GM12878 (cell line): ENCODE data around the gene IL17A. TPM values are rescaled to one million over a fixed set of nuclear protein-coding genes. Genes with fewer than 3 reads are reported as not detected.

Experiments used
- CBFB ChIP-seq: IDR thresholded peaks from 2 replicates; pipeline ENCODE4 v1.6.1; 2016; ENCODE audit warnings: antibody characterized with exemption, low read depth
- CREM ChIP-seq: IDR thresholded peaks from 2 replicates; pipeline ENCODE4 v1.6.1; 2014; ENCODE audit warnings: antibody characterized with exemption, low read depth
- DPF2 ChIP-seq: fragments of 450-650 bp; IDR thresholded peaks from 2 replicates; pipeline ENCODE4 v1.6.1; 2017; ENCODE audit warnings: mild to moderate bottlenecking
- EP300 ChIP-seq, 2 experiments: fragments of 150-350 bp in 1 of 2; IDR thresholded peaks; 2 replicates each; pipeline ENCODE4 v1.6.1; 2011 to 2012; ENCODE audit warnings: low read depth in 2 of 2, low read length in 2 of 2, borderline replicate concordance in 1 of 2, improper control_type of control experiment in 1 of 2, inconsistent platforms in 1 of 2; ENCODE audit not compliant: control insufficient read depth in 1 of 2
- HDAC2 ChIP-seq: fragments of 200-600 bp; sonication (generic); IDR thresholded peaks from 2 replicates; pipeline ENCODE4 v1.6.1; 2017
- IKZF1 ChIP-seq: fragments of 450-650 bp; conservative IDR thresholded peaks from 2 replicates; pipeline ENCODE4 v1.6.1; 2017; ENCODE audit warnings: antibody characterized with exemption, mild to moderate bottlenecking
- IRF4 ChIP-seq: IDR thresholded peaks from 2 replicates; pipeline ENCODE4 v1.6.1; 2011; ENCODE audit warnings: low read depth, low read length
- JUNB ChIP-seq: IDR thresholded peaks from 2 replicates; pipeline ENCODE4 v1.6.1; 2016; ENCODE audit warnings: antibody characterized with exemption, mild to moderate bottlenecking
- MEF2B ChIP-seq: fragments of 450-650 bp; IDR thresholded peaks from 2 replicates; pipeline ENCODE4 v1.6.1; 2018; ENCODE audit warnings: mild to moderate bottlenecking, moderate library complexity; ENCODE audit not compliant: partially characterized antibody, poor library complexity, severe bottlenecking
- MTA2 ChIP-seq: fragments of 450-650 bp; IDR thresholded peaks from 2 replicates; pipeline ENCODE4 v1.6.1; 2016; ENCODE audit warnings: low read depth, mild to moderate bottlenecking, moderate library complexity
- NFIC ChIP-seq: IDR thresholded peaks from 2 replicates; pipeline ENCODE4 v1.6.1; 2012; ENCODE audit warnings: low read depth, mild to moderate bottlenecking, inconsistent platforms, low read length, moderate library complexity
- NFYA ChIP-seq: IDR thresholded peaks from 2 replicates; pipeline ENCODE4 v1.6.1; 2011; ENCODE audit warnings: low read depth, mild to moderate bottlenecking, low read length, improper control_type of control experiment, borderline replicate concordance
- RELA ChIP-seq: fragments of 450-650 bp; IDR thresholded peaks from 2 replicates; pipeline ENCODE4 v1.8.0; 2014; ENCODE audit warnings: borderline replicate concordance; ENCODE audit not compliant: partially characterized antibody
- SMC3 ChIP-seq: IDR thresholded peaks from 2 replicates; pipeline ENCODE4 v1.6.1; 2011; ENCODE audit warnings: low read length, improper control_type of control experiment, borderline replicate concordance
- STAT1 ChIP-seq: fragments of 450-650 bp; conservative IDR thresholded peaks from 2 replicates; pipeline ENCODE4 v1.6.1; 2014; ENCODE audit warnings: antibody characterized with exemption, mild to moderate bottlenecking
- SUPT20H ChIP-seq: IDR thresholded peaks from 2 replicates; pipeline ENCODE4 v1.6.1; 2011; ENCODE audit warnings: low read depth, mild to moderate bottlenecking, low read length, moderate library complexity, borderline replicate concordance; ENCODE audit not compliant: control insufficient read depth
- ZSCAN29 ChIP-seq: fragments of 450-650 bp; IDR thresholded peaks from 2 replicates; pipeline ENCODE4 v1.6.1; 2017; ENCODE audit warnings: mild to moderate bottlenecking, moderate library complexity
- polyA plus RNA-seq, 11 experiments: library from polyadenylated mRNA; depleted of rRNA in 4 of 11; unstranded in 6 of 11; stranded (reverse) in 5 of 11; fragments of >200 nt; fragmentation: Nextera tagmentation in 4 of 11; fragmentation: Illumina TruSeq in 1 of 11; extraction: Ambion mirVana in 4 of 11; extraction: Trizol in 1 of 11; gene quantifications; 1 replicate in 1 of 11; 2 replicates in 10 of 11; pipeline versions ENCODE4 v1.2.1 to v1.2.3, GENCODE V29; 2011 to 2016; ENCODE audit warnings: inconsistent platforms in 2 of 11, missing spikeins in 2 of 11, low read depth in 1 of 11
- total RNA-seq, 4 experiments: library from RNA; depleted of rRNA in 3 of 4; stranded (reverse); fragments of >200 nt in 3 of 4; fragmentation: Illumina TruSeq in 1 of 4; extraction: Trizol in 1 of 4; gene quantifications; 2 replicates each; pipeline versions ENCODE4 v1.2.1 to v1.2.3, GENCODE V29; 2013 to 2021
- TF ChIP-seq, protein P1 (sequence below): fragments of 450-650 bp; formaldehyde crosslinking; IDR thresholded peaks from 2 replicates; pipeline ENCODE4 v1.4.0; 2022; ENCODE audit warnings: mild to moderate bottlenecking, moderate library complexity
- TF ChIP-seq, protein P2 (sequence below): IDR thresholded peaks from 2 replicates; pipeline ENCODE4 v1.6.1; 2012; ENCODE audit warnings: low read length, inconsistent platforms

The IL17A gene
- total and polyA plus RNA-seq, 10 of the 15 experiments (the other 5 are each of a cell fraction or from before 2014, with no cell fraction given): not detected

DNA sequence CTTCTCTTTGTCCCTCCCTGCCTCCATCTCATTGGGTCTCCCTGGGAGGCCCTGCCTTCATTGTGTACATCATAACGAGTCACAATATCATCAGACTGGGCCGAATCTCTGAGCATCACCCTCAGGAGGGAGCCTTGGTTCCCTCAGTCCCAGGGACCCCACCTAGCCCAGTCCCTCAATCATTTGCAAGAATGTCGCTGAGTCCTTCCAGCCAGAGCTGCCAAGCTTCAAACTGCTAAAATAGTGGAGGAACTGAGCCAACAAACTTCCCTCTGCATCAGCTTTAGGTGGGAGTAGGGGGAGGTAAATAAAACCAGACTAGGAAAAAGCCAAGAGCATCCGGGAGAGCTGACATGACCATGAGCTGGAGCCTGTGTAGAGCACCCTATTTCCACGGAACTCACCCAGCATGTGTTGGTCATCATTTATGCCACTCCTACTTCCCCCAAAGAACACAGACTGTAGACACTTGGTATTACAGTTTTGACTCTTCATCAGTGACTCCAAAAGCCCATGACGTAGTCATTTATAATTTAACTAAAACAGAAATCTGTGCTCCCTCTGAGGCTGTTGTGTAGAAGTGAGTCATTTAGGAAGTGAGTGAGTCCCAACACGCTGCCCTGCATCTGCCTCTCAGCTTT lies 28.8 kb upstream of the IL17A start (continued):
- TF ChIP-seq IRF4 (peak; percentile 86), SMC3 (no peak), RELA (no peak), ZSCAN29 (no peak), CREM (0 out of 2 replicates have a peak, but pooled peaks have one; percentile 46), SUPT20H (no peak), DPF2 (no peak), HDAC2 (no peak), STAT1 (no peak), CBFB (no peak), NFYA (no peak), JUNB (peak; percentile 94), MEF2B (no peak), MTA2 (no peak), IKZF1 (0 out of 2 replicates have a peak, but pooled peaks have one; percentile 31), EP300 (IDR thresholded peaks at IDR 0.05; ENCODE audit: borderline replicate concordance in 1 of 2, control insufficient read depth in 1 of 2, low read depth in 2 of 2, low read length in 2 of 2) (0 out of 4 replicates have a peak, but pooled peaks of 1 of the 2 experiments have one; percentile 23), NFIC (peak; percentile 26; the same call in 1 of the 2 replicates)
- TF ChIP-seq, protein P1, sequence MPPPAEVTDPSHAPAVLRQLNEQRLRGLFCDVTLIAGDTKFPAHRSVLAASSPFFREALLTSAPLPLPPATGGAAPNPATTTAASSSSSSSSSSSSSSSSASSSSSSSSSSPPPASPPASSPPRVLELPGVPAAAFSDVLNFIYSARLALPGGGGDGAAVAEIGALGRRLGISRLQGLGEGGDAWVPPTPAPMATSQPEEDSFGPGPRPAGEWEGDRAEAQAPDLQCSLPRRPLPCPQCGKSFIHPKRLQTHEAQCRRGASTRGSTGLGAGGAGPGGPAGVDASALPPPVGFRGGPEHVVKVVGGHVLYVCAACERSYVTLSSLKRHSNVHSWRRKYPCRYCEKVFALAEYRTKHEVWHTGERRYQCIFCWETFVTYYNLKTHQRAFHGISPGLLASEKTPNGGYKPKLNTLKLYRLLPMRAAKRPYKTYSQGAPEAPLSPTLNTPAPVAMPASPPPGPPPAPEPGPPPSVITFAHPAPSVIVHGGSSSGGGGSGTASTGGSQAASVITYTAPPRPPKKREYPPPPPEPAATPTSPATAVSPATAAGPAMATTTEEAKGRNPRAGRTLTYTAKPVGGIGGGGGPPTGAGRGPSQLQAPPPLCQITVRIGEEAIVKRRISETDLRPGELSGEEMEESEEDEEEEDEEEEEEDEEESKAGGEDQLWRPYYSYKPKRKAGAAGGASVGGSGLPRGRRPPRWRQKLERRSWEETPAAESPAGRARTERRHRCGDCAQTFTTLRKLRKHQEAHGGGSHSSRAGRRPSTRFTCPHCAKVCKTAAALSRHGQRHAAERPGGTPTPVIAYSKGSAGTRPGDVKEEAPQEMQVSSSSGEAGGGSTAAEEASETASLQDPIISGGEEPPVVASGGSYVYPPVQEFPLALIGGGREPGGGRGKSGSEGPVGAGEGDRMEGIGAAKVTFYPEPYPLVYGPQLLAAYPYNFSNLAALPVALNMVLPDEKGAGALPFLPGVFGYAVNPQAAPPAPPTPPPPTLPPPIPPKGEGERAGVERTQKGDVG (CRISPR knock-in tag): no peak
- TF ChIP-seq, protein P2, sequence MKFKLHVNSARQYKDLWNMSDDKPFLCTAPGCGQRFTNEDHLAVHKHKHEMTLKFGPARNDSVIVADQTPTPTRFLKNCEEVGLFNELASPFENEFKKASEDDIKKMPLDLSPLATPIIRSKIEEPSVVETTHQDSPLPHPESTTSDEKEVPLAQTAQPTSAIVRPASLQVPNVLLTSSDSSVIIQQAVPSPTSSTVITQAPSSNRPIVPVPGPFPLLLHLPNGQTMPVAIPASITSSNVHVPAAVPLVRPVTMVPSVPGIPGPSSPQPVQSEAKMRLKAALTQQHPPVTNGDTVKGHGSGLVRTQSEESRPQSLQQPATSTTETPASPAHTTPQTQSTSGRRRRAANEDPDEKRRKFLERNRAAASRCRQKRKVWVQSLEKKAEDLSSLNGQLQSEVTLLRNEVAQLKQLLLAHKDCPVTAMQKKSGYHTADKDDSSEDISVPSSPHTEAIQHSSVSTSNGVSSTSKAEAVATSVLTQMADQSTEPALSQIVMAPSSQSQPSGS: peak; percentile 91
